IPS-20b (cell line): Measurements from ENCODE around the gene ENOSF1.

Experiments
- H3K27ac ChIP-seq: one replicate; pipeline ENCODE4 v1.5.1; 2013; ENCODE audit warnings: low read length
- H3K27me3 ChIP-seq: 2 replicates; pipeline ENCODE4 v1.6.1; 2013; ENCODE audit warnings: mild to moderate bottlenecking, low read length, inconsistent platforms; ENCODE audit not compliant: insufficient read depth
- H3K36me3 ChIP-seq: 2 replicates; pipeline ENCODE4 v1.6.1; 2013; ENCODE audit warnings: low read depth, mild to moderate bottlenecking, inconsistent platforms, low read length, moderate library complexity; ENCODE audit not compliant: insufficient read depth
- H3K4me1 ChIP-seq: 2 replicates; pipeline ENCODE4 v1.6.1; 2013; ENCODE audit warnings: mild to moderate bottlenecking, control low read depth, inconsistent platforms, low read length, moderate library complexity; ENCODE audit not compliant: insufficient read depth
- H3K4me3 ChIP-seq: 2 replicates; pipeline ENCODE4 v1.5.1; 2013; ENCODE audit warnings: mild to moderate bottlenecking, low read length, inconsistent platforms
- H3K9ac ChIP-seq: 2 replicates; pipeline ENCODE4 v1.6.1; 2013; ENCODE audit warnings: low read depth, mild to moderate bottlenecking, inconsistent platforms, low read length, moderate library complexity
- H3K9me3 ChIP-seq: 2 replicates; pipeline ENCODE4 v1.6.1; 2013; ENCODE audit warnings: mild to moderate bottlenecking, low read depth, low read length, inconsistent platforms; ENCODE audit not compliant: insufficient read depth

ENOSF1 gene

DNA sequence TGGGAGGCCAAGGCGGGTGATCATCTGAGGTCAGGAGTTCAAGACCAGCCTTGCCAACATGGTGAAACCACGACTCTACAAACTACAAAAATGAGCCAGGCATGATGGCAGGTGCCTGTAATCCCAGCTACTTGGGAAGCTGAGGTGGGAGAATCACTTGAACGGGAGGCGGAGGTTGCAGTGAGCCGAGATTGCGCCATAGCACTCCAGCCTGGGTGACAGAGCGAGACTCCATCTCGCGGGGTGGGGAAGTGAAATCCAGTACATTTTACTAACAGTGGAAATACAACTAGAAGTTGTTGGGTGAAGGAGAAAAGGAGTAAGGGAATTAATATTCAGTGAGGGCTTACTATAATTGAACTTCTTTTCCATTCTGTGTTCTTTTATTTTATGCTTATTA is 13.2 kb upstream of the ENOSF1 start:
- peaks cover 19% of the 10 kb centered on the region for H3K36me3 ChIP-seq

GRCh38 chr18:723541-724080 is 11.2 kb upstream of the ENOSF1 start:
- Histone ChIP-seq H3K36me3 (peaks cover 18% of the 10 kb centered on the region), H3K4me3 (no peak overlapping the region), H3K27ac (no peak overlapping the region), H3K9ac (no peak overlapping the region), H3K9me3 (no peaks in the 10 kb centered on the region), H3K4me1 (no peaks in the 10 kb centered on the region), H3K27me3 (no peaks in the 10 kb centered on the region)

More for the DNA sequence above, 13.2 kb upstream of the ENOSF1 start:
- H3K27me3 ChIP-seq, result no peaks in the 10 kb centered on the region
- no peaks in the 10 kb centered on the region for H3K9me3 ChIP-seq
- H3K27ac ChIP-seq, result no peak overlapping the region
- H3K9ac ChIP-seq, result no peak overlapping the region
- H3K4me3 ChIP-seq, result no peak overlapping the region
- H3K4me1 ChIP-seq, result no peaks in the 10 kb centered on the region

- Histone ChIP-seq H3K27ac (no peak overlapping the region), H3K36me3 (no peaks in the 10 kb centered on the region; the same call in 1 of the 2 replicates), H3K9me3 (no peaks in the 10 kb centered on the region; the same call in 1 of the 2 replicates), H3K9ac (no peak overlapping the region), H3K27me3 (no peaks in the 10 kb centered on the region), H3K4me1 (no peaks in the 10 kb centered on the region), H3K4me3 (no peak overlapping the region)
Measured at GRCh38 chr18:717003-717402, 4.6 kb upstream of the ENOSF1 start.

DNA sequence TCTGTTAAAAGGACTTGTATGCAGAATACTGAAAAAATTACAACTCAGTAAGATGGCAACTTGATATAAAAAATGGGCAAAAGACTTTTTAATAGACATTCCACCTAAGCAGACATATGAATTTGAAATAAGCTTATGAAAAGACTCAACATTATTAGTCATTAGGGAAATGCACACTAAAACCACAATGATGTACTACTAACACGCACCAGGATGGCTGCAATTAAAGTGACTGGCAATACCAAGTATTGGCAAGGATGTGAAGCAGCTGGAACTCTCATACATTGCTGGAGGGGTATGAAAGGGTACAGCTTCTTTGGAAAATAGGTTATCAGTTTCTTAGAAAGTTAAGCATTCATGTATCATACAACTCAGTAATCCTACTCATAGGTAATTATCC is 3.2 kb upstream of the ENOSF1 start:
- H3K9me3 ChIP-seq, result no peaks in the 10 kb centered on the region; the same call in 1 of the 2 replicates
- no peak overlapping the region for H3K27ac ChIP-seq
- no peaks in the 10 kb centered on the region for H3K4me1 ChIP-seq
- no peak overlapping the region for H3K4me3 ChIP-seq
- H3K27me3 ChIP-seq, result no peaks in the 10 kb centered on the region
- no peaks in the 10 kb centered on the region; the same call in 1 of the 2 replicates for H3K36me3 ChIP-seq
- no peak overlapping the region for H3K9ac ChIP-seq

GRCh38 chr18:713135-713490 is 683 bp upstream of the ENOSF1 start:
- Histone ChIP-seq H3K4me1 (no peaks in the 10 kb centered on the region), H3K36me3 (peaks cover 8% of the 10 kb centered on the region), H3K9ac (peak overlapping the region; percentile 46; the same call in 1 of the 2 replicates), H3K27ac (no peak overlapping the region), H3K9me3 (no peaks in the 10 kb centered on the region; the same call in 1 of the 2 replicates), H3K27me3 (no peaks in the 10 kb centered on the region), H3K4me3 (peak overlapping the region; percentile 58; the same call in 1 of the 2 replicates)

GRCh38 chr18:711657-712400 is 601 bp downstream of the ENOSF1 start:
- Histone ChIP-seq H3K36me3 (peaks cover 8% of the 10 kb centered on the region), H3K27ac (no peak overlapping the region), H3K4me3 (peak overlapping the region; percentile 87), H3K4me1 (no peaks in the 10 kb centered on the region), H3K9ac (peak overlapping the region; percentile 85), H3K9me3 (no peaks in the 10 kb centered on the region; the same call in 1 of the 2 replicates), H3K27me3 (no peaks in the 10 kb centered on the region)

- H3K9me3 ChIP-seq, result no peaks in the 10 kb centered on the region; the same call in 1 of the 2 replicates
- H3K27me3 ChIP-seq, result no peaks in the 10 kb centered on the region
- peaks cover 10% of the 10 kb centered on the region for H3K36me3 ChIP-seq
- H3K4me3 ChIP-seq, result peak overlapping the region; percentile 87
- H3K4me1 ChIP-seq, result no peaks in the 10 kb centered on the region
- H3K27ac ChIP-seq, result no peak overlapping the region
- peak overlapping the region; percentile 85 for H3K9ac ChIP-seq
Measured at GRCh38 chr18:711310-711656, 1.1 kb downstream of the ENOSF1 start.

- Histone ChIP-seq H3K27me3 (no peaks in the 10 kb centered on the region), H3K4me1 (no peaks in the 10 kb centered on the region), H3K36me3 (peaks cover 15% of the 10 kb centered on the region), H3K9ac (peak overlapping the region; percentile 85; the same call in 1 of the 2 replicates), H3K9me3 (no peaks in the 10 kb centered on the region; the same call in 1 of the 2 replicates), H3K4me3 (peak overlapping the region; percentile 87), H3K27ac (no peak overlapping the region)
Measured at GRCh38 chr18:710418-711300, 1.8 kb downstream of the ENOSF1 start.

- Histone ChIP-seq H3K27ac (no peak overlapping the region), H3K4me1 (no peaks in the 10 kb centered on the region), H3K36me3 (peaks cover 23% of the 10 kb centered on the region), H3K9ac (no peak overlapping the region), H3K4me3 (no peak overlapping the region), H3K27me3 (no peaks in the 10 kb centered on the region), H3K9me3 (no peaks in the 10 kb centered on the region; the same call in 1 of the 2 replicates)
Measured at GRCh38 chr18:709771-710170, 2.7 kb downstream of the ENOSF1 start.

GRCh38 chr18:708096-708495 is 4.3 kb downstream of the ENOSF1 start:
- Histone ChIP-seq H3K27ac (no peak overlapping the region), H3K9ac (no peak overlapping the region)

DNA sequence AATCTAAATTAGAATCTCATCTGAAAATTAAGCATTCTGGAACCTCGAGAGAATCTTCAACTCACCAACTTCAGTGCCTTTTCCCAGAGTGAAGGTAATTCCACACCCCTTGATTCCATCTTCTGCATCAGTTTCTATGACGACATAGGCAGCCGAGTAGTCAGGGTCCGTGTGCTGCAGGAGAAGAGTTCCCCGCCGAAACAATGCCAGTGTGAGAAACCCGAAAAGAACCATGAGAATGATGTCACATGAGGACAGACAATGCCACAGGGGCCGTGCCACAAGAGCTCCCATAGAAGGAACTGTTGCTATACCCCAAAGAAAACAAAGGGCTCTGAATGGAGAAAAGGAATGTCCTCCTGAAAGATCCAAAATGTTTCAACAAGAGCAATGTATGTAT is 6.0 kb downstream of the ENOSF1 start:
- Histone ChIP-seq H3K9ac (no peak overlapping the region), H3K27ac (no peak overlapping the region), H3K4me1 (no peaks in the 10 kb centered on the region), H3K36me3 (peaks cover 39% of the 10 kb centered on the region), H3K4me3 (no peak overlapping the region), H3K9me3 (no peaks in the 10 kb centered on the region), H3K27me3 (no peaks in the 10 kb centered on the region)

More at GRCh38 chr18:708096-708495, 4.3 kb downstream of the ENOSF1 start:
- Histone ChIP-seq H3K27me3 (no peaks in the 10 kb centered on the region), H3K4me3 (no peak overlapping the region), H3K9me3 (no peaks in the 10 kb centered on the region), H3K4me1 (no peaks in the 10 kb centered on the region), H3K36me3 (peaks cover 35% of the 10 kb centered on the region)
